ENCODE results near the gene AREG. TPM values are rescaled to one million over a fixed set of nuclear protein-coding genes. Genes with fewer than 3 reads are reported as not detected.

The AREG gene
- total RNA-seq, 4 donors from 2014 or later, result 10.5 to 27.2 (median 11.1) TPM

GRCh38 chr4:74446193-74446868 lies 1.4 kb downstream of the AREG start:
- no peak for DNase-seq
- H3K36me3 ChIP-seq, result no peaks in the 10 kb centered on the region
- TF ChIP-seq POLR2A (IDR thresholded peaks at IDR 0.05) (no peak), CTCF (IDR thresholded peaks at IDR 0.05) (no peak)
- no peaks in the 10 kb centered on the region for H3K27me3 ChIP-seq
- no peaks in the 10 kb centered on the region for H3K9me3 ChIP-seq
- H3K4me3 ChIP-seq, result peak overlapping the region in 1 of 4 donors; percentile 64
- no peaks in the 10 kb centered on the region for H3K4me1 ChIP-seq
- no peak overlapping the region for H3K27ac ChIP-seq

DNA sequence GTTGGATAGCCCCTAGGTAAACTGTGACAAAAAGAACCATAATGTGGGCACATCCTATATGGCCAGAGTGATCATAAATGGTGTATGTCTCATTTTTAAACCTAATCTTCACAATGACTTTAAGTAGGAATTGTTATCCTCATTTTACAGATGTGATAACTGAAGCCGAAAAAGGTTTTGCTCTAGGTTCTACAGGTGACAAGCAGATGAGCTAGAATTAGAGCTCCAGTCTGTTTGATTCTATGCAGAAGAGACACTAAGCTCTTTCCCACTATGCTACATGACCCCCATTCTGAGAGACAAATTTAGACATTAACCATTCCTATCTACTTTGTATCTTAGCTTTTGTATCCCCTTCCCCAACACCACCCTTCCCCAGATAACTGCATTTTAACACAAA lies 2.0 kb downstream of the AREG start:
- Histone ChIP-seq H3K4me3 (peak overlapping the region in 1 of 4 donors; percentile 7), H3K4me1 (no peaks in the 10 kb centered on the region), H3K27ac (no peak overlapping the region), H3K36me3 (no peaks in the 10 kb centered on the region), H3K27me3 (no peaks in the 10 kb centered on the region), H3K9me3 (no peaks in the 10 kb centered on the region)
- TF ChIP-seq POLR2A (IDR thresholded peaks at IDR 0.05) (no peak), CTCF (IDR thresholded peaks at IDR 0.05) (no peak)
- DNase-seq, result no peak

DNA sequence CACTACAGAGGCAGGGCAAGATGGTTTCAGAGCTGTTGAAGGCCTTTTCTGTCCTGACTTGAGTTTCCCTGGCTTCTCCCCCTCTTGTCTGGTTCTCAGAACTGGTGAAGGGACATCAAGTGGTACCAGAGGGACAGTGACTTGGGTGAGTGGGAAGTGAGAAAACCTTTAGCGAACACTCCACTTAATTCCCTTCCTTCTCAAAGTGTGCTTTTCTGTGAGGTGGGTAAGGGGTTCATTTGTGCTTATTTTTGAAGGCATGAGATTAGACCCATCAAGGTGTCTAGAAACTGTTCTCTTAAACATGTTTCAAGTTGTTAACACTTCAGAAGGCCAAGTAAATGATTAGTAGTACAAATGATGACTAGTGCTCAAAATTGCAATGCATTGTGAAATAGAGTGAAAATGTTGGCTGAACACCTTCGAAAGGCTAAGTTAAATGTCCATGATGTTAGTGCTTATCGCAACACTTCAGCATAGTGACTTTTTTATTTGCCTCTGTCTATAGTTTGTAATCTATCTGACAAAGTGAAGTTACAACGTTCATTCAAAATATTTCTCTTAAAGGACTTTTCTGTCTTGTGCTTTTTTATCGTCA lies 2.8 kb downstream of the AREG start:
- Histone ChIP-seq H3K4me3 (peak overlapping the region in 1 of 4 donors; percentile 22), H3K27me3 (no peaks in the 10 kb centered on the region), H3K27ac (no peak overlapping the region), H3K9me3 (no peaks in the 10 kb centered on the region), H3K4me1 (no peaks in the 10 kb centered on the region), H3K36me3 (no peaks in the 10 kb centered on the region)
- DNase-seq, result no peak
- no peak for TF ChIP-seq POLR2A (IDR thresholded peaks at IDR 0.05)
- TF ChIP-seq CTCF (IDR thresholded peaks at IDR 0.05), result no peak

- DNase-seq, result no peak
- no peak overlapping the region for H3K4me3 ChIP-seq
- H3K27ac ChIP-seq, result no peak overlapping the region
- no peaks in the 10 kb centered on the region for H3K36me3 ChIP-seq
- H3K27me3 ChIP-seq, result no peaks in the 10 kb centered on the region
- no peaks in the 10 kb centered on the region for H3K9me3 ChIP-seq
- no peak for TF ChIP-seq POLR2A (IDR thresholded peaks at IDR 0.05)
- TF ChIP-seq CTCF (IDR thresholded peaks at IDR 0.05), result no peak
- H3K4me1 ChIP-seq, result no peaks in the 10 kb centered on the region
These were observed 4.8 kb downstream of the AREG start for GRCh38 chr4:74449571-74450297.

DNA sequence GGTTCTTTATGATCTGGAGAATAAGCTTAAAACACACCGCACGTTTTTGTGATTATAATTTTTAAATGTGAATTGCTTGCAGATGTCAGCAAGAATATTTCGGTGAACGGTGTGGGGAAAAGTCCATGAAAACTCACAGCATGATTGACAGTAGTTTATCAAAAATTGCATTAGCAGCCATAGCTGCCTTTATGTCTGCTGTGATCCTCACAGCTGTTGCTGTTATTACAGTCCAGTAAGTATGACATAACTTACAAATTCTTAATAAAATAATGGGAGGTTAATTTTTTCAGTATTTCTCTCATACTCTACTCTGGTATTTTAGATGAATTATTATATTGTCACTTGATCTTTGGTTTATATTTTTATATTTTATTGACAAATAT lies 5.4 kb downstream of the AREG start:
- no peak for DNase-seq

More for the DNA sequence above, 5.4 kb downstream of the AREG start:
- H3K27ac ChIP-seq, result no peak overlapping the region
- H3K27me3 ChIP-seq, result no peaks in the 10 kb centered on the region
- no peak overlapping the region for H3K4me3 ChIP-seq
- H3K9me3 ChIP-seq, result no peaks in the 10 kb centered on the region
- H3K4me1 ChIP-seq, result no peaks in the 10 kb centered on the region
- H3K36me3 ChIP-seq, result no peaks in the 10 kb centered on the region
- TF ChIP-seq POLR2A (IDR thresholded peaks at IDR 0.05) (no peak), CTCF (IDR thresholded peaks at IDR 0.05) (no peak)
